Stimulated activated CD8-positive, alpha-beta memory T cell treated with anti-CD3 and anti-CD28 coated beads, Interleukin-4, amount 100 ng/mL, for 1 hour (primary cell): Measurements from ENCODE around the gene SCML2.
"Not testable (repeated sequence)": the region's sequence is repeated elsewhere in the genome, so short reads cannot be mapped to it uniquely, and the experiment has no call there.

Experiments
- DNase-seq, 2 donors: peaks; one replicate each; pipeline ENCODE4 v3.0.0-alpha.2; 2020; ENCODE audit warnings: low read depth in 2 of 2, low spot score in 1 of 2

Gene SCML2

DNA sequence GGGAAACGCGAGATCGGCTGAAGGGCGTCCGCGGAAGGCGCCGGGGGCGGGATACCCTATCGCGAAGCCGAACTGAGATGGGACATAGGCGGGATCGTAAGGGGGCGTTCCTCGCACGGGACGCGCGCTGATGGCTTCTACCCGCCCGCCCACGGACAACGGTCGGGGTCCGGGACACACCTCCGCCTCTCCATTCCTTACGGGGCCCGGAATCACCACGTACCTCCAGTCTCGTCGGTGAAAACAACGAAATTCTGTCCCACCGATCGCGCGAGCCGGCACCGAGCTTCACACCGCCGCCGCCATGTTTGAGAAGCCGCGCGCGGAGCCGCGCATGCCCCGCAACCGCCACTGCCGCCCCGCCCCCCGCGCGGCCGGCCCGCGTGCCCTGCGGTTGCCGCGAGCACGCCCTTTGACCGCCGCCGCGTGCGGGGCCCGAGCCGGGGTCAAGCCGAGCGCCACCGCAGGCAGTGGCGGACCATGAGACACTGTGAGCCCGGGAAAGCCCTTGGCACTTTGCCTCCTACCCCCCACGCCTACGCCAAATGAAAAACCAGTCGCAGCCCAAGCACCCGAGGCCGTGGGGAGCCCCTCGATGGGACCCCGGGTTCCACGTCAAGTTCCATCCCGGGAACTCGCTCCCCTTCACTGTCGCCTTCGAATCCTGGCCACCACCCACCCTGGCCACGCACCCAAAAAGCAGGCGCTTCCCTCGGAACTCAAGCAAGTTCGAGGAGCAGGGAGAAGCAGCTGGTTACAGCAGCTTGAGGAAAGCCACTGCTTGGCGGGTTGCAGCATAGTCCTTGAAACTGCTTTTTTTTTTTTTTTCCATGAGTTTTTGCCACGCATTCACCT lies at the start of gene SCML2:
TSS of gene SCML2 (minus strand) at position 320 of the 855 bp plus-strand sequence. CDS start 20,617 bp downstream, outside the sequence.
- DNase-seq: no peak

DNA sequence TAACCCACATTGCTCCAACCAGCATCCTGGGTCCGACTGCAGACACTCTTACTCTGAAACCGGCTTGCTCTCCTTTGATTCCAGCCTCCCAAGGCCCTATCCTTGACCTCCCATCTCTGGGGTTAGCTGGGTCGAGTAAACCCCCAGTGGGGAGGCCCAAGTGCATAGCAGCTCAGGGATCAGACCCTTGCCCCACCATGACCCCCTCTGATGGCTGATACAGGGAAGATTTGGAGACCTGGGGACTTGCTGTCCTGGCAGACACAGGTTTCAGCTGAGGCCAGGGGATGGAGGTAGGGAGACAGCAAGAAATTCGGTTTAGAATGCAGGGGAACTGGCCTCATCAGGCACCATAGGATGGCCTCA lies 47.3 kb upstream of the SCML2 start:
- no peak for DNase-seq

DNA sequence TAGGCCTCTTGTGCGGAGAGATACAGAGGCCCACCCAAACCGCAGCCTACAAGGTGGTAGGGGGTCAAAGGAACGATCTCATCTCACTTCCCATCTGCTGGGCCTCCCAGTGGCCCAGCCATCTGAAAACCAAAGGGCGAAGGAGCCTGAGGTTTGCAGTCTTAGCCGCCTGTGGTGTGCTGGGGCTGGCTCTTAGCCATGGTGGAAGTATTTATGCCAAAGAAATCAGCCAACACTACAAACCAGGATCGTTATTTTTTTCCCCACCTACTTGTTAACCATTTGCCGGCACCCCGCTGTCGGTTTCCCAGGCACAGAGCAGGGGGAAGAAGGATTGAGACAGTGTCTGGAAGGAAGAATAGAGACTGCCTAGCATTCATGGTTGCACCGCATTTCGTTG lies 40.0 kb upstream of the SCML2 start:
- no peak for DNase-seq

- peak; percentile 46 to 47 for DNase-seq
Observed at GRCh38 chrX:18390941-18391538, 36.6 kb upstream of the SCML2 start.

DNA sequence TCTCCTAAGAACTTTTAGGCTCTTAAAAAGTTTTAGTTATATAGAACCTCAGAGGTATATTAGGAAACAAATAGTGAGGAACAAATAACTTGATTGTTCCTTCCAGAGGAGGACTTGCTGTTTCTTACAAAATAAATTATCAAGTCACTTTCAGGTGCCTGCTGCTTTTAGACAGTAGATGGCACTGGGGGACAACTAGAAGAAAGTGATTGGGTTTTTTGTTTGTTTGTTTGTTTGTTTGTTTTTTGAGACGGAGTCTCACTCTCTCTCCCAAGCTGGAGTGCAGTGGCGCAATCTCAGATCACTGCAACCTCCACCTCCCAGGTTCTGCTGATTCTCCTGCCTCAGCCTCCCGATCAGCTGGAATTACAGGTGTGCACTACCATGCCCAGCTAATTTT lies 35.5 kb upstream of the SCML2 start:
- no peak for DNase-seq

DNA sequence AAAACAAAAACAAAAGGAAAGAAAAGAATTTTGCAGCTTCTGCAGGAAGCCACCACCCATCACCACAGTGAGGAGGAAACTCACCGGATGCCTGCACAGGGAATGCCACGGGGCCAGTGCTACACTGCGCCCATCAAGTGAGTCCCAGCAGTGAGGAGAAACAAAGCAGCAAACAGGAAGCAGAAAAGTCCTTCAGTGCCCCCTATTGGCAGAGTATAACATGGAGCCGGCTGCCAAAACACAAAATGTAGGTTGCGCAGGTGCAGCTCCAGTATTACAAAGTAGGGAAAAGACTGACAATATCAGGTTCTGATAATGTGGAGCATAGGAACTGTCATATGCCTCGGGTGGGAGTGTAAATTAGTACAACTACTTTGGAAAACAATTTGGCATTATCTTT lies 23.3 kb upstream of the SCML2 start:
- no peak for DNase-seq

DNA sequence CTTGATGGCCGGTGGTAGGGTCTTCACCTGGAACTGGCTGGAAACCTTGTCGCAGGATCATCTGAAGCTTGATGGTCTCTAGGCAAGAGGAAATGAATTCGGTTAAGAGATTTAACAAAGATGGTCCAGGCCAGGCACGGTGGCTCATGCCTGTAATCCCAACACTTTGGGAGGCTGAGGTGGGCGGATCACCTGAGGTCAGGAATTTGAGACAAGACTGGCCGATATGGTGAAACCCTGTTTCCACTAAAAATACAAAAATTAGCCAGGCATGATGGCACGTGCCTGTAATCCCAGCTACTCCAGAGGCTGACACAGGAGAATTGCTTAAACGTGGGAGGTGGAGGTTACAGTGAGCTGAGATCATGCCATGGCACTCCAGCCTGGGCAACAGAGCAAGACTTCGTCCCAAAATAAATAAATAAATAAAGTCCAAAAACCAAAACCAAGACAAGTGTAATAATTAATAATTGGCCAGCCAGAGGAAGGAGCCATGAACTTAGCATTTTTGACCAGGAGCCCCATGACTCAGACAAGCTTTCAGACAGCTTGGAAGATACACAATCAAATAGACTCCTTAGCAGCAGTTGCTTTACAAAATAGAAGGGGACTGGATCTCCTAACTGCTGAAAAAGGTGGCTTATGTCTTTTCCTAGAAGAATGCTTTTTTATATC lies 20.8 kb upstream of the SCML2 start:
- not testable (repeated sequence) for DNase-seq

DNA sequence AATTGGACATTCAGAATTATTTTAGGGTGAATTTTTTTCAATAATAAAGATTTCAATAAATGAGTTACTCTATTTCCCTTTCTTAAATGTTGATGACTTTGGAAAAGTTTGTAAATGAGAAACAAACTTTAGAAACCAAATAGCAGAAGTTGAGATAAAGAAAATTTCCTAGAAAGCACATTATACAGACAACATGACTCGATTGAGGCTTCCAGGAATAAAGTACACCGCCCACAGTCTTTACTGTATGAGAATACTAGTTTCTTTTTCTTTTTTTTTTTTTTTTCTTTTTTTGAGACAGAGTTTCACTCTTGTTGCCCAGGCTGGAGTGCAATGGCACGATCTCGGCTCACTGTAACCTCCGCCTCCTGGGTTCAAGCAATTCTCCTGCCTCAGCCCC lies 14.6 kb upstream of the SCML2 start:
- not testable (repeated sequence) for DNase-seq

DNA sequence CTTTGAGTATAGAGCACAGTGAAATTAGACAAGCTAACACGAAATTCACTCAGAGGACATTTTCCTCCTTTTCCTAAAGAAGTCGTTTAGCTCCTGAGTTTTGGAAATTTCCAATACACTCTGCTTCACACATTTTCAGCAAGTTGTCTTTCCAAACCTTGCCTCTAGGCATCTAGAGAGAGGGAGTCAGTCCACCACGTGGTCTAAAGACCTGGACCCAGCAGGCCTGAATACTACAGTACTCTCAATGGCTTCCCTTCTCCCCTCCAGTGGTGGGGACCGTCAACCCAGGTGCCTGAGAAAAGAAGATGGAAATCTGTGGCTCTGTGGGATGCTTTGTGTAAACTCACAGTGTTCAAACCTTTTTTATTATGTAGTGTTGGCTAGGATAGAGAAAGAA lies 13.9 kb upstream of the SCML2 start:
- no peak for DNase-seq

DNA sequence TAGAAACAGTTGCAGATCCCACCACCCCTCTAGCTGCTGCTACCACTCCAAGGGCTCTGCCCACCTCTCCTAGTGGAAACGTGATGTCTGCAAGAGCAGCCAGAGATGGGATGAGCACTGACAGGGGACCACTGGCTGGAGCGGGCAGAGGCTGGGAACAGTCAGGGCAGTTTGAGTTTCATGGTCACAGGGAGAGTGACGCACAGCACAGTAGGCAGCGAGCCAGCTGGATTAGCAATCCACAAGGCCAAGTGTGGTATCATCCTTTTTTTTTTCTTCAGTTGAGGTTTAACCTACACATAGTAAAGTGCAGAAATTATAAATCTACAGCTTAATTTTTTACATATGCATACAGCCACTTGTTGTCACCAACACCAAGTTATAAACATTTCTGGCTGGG lies 6.4 kb upstream of the SCML2 start:
- DNase-seq: no peak

DNA sequence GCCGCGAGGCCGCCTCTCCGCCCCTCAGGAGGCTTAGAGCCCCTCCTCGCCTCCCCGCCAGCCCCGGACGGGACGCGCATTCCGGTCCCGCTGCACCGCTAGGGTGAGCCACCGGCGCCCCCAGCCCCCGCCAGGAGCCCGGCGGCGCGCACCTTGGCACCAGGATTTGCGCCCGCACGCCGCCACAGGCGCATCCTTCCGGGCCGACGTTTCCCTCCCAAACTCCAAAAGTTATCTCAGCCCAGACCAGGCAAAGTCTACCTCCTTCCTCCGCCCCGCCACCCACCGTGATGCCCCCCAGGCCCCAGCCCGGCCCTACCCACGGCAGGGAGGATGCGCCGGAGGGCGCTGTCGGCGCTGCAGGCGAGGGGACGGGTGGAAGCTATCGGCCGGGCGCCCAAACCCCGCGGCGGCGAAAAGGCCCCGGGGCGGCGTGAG lies 538 bp downstream of the SCML2 start:
- no peak for DNase-seq

DNA sequence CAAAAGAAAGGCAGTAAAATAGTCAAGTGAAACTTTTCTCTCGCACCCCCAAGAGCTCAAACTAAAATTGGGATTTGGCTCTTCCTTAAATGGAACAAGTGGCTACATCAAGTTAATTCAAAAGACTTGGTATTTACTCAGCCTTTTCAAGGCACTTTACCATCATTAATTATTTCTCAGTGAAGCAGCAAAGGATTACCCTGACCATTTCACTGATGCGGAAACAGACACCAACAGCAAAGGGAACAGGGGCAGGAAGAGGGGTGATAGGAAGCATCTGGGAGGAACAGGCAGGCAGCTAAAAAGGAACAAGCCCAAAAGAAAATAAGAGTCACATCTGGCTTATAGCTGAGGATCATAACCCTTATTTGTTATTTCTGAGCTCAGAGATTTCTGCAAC lies 2.7 kb downstream of the SCML2 start:
- no peak for DNase-seq

DNA sequence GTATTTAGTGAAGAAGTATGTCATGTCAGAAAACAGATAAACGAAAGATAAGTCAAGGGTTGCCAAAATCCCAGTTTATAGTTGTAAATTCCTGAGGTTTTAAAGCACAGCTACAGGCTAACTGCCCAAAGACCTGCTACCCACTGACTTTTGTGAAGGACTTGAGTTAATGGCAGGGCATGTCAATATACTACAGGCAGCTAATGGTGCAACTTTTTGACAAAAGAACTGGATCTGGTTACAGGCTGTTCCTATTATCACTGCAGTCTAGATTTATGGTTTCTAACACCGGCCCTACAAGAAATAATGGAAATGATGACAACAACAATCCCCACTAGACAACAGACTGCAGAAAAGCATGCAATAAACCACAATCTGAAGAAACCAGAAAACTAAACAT lies 6.4 kb downstream of the SCML2 start:
- DNase-seq: no peak

- DNase-seq: no peak
Observed at GRCh38 chrX:18309401-18309800, 45.1 kb downstream of the SCML2 start.

DNA sequence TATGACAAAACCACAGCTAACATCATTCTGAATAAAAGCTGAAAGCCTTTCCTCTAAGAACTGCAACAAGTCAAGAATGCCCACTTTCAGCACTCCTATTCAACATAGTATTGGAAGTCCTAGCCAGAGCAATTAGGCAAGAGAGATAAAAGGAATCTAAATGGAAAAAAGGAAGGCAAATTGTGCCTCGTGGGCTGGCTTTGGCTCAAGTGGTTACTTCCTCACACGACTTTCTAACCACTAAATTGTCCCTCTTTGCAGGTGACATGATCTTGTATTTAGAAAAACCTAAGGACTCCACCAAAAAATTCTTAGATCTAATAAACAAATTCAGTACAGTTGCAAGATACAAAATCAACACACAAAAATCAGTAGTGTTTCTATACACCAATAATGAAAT lies 57.2 kb downstream of the SCML2 start:
- DNase-seq: no peak

GRCh38 chrX:18294893-18295292 lies 59.6 kb downstream of the SCML2 start:
- DNase-seq: no peak

DNA sequence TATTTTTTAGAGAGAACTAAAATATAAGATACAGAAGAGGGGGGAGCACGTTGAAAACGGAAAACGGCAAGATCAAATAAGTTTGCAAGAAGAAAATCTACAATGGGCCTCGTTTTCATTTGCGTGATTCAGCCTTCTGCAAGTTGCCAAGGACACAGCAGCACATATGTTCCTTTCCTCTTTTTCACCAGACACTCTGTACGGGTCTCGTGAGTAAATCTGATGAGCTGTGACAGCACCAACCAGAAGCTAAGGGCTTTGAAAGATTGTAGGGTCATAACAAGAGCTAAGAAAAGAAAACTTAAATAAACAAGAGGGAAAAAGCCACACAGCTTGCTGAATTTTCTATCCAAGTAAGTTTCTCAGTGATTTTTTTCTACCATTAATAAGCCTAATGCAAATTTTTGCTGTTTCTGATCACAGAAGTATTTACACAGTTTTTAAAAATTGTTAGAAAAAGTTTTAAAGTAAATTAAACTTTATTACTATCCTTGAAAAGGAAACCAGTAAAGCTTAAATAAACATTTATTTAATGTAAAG lies 63.4 kb downstream of the SCML2 start:
- DNase-seq: no peak

DNA sequence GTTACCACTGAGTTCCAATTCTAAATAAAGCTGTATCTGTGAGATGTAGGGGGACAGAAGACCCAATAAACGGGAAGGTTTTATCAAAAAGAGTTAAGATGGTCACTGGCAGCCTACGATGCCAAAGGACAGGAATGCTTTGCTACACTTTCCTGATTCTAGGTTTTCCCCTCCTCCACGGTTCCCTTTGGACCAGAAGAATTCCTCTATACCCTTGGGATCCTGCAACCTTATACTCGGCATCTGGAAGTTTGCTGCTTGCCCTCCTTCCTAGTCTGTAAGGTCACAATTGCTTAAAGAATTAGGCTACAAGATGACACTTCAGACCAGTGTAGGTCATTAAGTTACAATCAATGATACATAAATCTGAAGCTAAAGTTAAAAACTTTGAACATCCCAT lies 64.3 kb downstream of the SCML2 start:
- no peak for DNase-seq

- no peak for DNase-seq
Observed at GRCh38 chrX:18288716-18289115, 65.8 kb downstream of the SCML2 start.

GRCh38 chrX:18286322-18286831 lies 68.1 kb downstream of the SCML2 start:
- DNase-seq: no peak

GRCh38 chrX:18278449-18278848 lies 76.0 kb downstream of the SCML2 start:
- no peak for DNase-seq

- DNase-seq: no peak
Observed at GRCh38 chrX:18272222-18272621, 82.3 kb downstream of the SCML2 start.
